Sigmoid colon (tissue), 7 donors: ENCODE data around the gene APOBEC3B. TPM values are rescaled to one million over a fixed set of nuclear protein-coding genes. Genes with fewer than 3 reads are reported as not detected.
"Not testable (repeated sequence)": the region's sequence is repeated elsewhere in the genome, so short reads cannot be mapped to it uniquely, and the experiment has no call there.

ENCODE experiments used
- DNase-seq: peaks from one replicate; pipeline ENCODE4 v3.0.0-alpha.2; 2019
- H3K27ac ChIP-seq, 4 donors: fragments of 200-600 bp; sonication (generic); one replicate each; pipeline ENCODE4 v1.5.1; 2016 to 2019; ENCODE audit warnings: mild to moderate bottlenecking in 1 of 4
- H3K27me3 ChIP-seq, 3 donors: fragments of 200-600 bp; sonication (generic); one replicate each; pipeline ENCODE4 v1.5.1; 2019; ENCODE audit warnings: mild to moderate bottlenecking in 1 of 3
- H3K36me3 ChIP-seq, 4 donors: fragments of 200-600 bp; sonication (generic); one replicate each; pipeline ENCODE4 v1.5.1; 2016 to 2019
- H3K4me1 ChIP-seq, 4 donors: fragments of 200-600 bp; sonication (generic); one replicate each; pipeline ENCODE4 v1.5.1; 2017 to 2019
- H3K4me3 ChIP-seq, 4 donors: fragments of 200-600 bp; sonication (generic); one replicate each; pipeline ENCODE4 v1.5.1; 2017 to 2019; ENCODE audit warnings: mild to moderate bottlenecking in 2 of 4, moderate library complexity in 1 of 4
- H3K9me3 ChIP-seq, 4 donors: fragments of 200-600 bp in 3 of 4; sonication (generic) in 3 of 4; one replicate each; pipeline versions ENCODE4 v1.5.1 to v1.6.1; 2013 to 2019
- EP300 ChIP-seq, 4 donors: sonication (generic); formaldehyde crosslinking; IDR thresholded peaks; one replicate each; pipeline ENCODE4 v1.6.1; 2017; ENCODE audit warnings: antibody characterized with exemption in 4 of 4
- POLR2A ChIP-seq, 2 donors: fragments of 450-650 bp; IDR thresholded peaks; one replicate each; pipeline ENCODE4 v1.6.1; 2016; ENCODE audit warnings: antibody characterized with exemption in 2 of 2, mild to moderate bottlenecking in 2 of 2, moderate library complexity in 2 of 2
- POLR2AphosphoS5 ChIP-seq, 4 donors: sonication (generic); formaldehyde crosslinking; IDR thresholded peaks; one replicate each; pipeline ENCODE4 v1.6.1; 2017; ENCODE audit warnings: antibody characterized with exemption in 4 of 4
- WGBS, 2 donors: extraction: QIAGEN DNeasy Blood & Tissue Kit; methylation state at CpG; one replicate each; pipeline ENCODE4 v1.1.7; 2013; 5-methylcytosine and 5-hydroxymethylcytosine counted together
- intact Hi-C: fragments of 100-400 bp; cut with DNase I; formaldehyde crosslinking; loops from one replicate; pipeline ENCODE4 v1.15.1; 2023
- polyA plus RNA-seq, 3 donors: library from polyadenylated mRNA; stranded (reverse); fragments of 200-250 nt; gene quantifications; one replicate each; pipeline ENCODE4 v1.2.3, GENCODE V29; 2013
- total RNA-seq, 4 donors: library from RNA; depleted of rRNA; stranded (reverse); fragments of >200 nt; gene quantifications; one replicate each; pipeline ENCODE4 v1.1.0, GENCODE V29; 2016
- TF ChIP-seq, protein P1 (sequence below), 4 experiments: fragments of 450-650 bp in 3 of 4; fragments of 200-600 bp in 1 of 4; IDR thresholded peaks; one replicate each; pipeline ENCODE4 v1.5.1; 2016 to 2019; ENCODE audit warnings: antibody characterized with exemption in 4 of 4, mild to moderate bottlenecking in 3 of 4, moderate library complexity in 2 of 4
- donor health status: healthy with polysubstance abuse.
- donor health status: Bipolar disorder and iron deficiency.
- donor health status: healthy.

The APOBEC3B gene
- total and polyA plus RNA-seq, 7 donors: 0.71 to 81.6 (median 13.5) TPM; not detected in 2

DNA sequence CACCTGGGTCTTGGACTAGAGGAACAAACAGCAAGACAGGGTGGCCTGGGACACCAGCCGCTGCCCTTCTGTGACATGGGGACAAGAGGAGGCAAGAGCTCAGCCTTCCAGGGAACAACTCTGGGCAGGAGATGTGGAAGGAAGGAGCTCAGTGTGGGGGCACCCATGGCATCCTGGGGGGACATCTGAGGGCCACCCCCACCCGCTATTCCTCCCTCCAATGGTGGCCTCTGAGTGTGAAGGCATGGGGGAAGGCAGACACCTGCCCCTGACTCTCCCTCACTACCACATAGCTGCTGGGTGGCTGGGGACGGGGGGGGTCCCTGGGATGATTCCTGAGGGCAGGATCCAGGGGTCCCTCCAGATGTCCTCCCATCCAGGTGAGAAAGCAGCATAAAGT lies 4.5 kb downstream of the APOBEC3B start:
- DNase-seq: no peak
- no peak overlapping the region for H3K27ac ChIP-seq
- intact Hi-C loops: no loop called here
- H3K27me3 ChIP-seq: no peaks in the 10 kb centered on the region
- no peak overlapping the region for H3K4me3 ChIP-seq
- H3K36me3 ChIP-seq: no peaks in the 10 kb centered on the region
- peaks cover 0 to 10% (median 2%) of the 10 kb centered on the region in 4 donors for H3K4me1 ChIP-seq
- 98 to 99% methylated on average over 3 of the region's 3 CpGs for WGBS, 2 donors
- no peak for TF ChIP-seq EP300 (IDR thresholded peaks at IDR 0.05)
- no peak for TF ChIP-seq POLR2AphosphoS5 (IDR thresholded peaks at IDR 0.05)
- TF ChIP-seq POLR2A (IDR thresholded peaks at IDR 0.05): no peak
- TF ChIP-seq, protein P1, sequence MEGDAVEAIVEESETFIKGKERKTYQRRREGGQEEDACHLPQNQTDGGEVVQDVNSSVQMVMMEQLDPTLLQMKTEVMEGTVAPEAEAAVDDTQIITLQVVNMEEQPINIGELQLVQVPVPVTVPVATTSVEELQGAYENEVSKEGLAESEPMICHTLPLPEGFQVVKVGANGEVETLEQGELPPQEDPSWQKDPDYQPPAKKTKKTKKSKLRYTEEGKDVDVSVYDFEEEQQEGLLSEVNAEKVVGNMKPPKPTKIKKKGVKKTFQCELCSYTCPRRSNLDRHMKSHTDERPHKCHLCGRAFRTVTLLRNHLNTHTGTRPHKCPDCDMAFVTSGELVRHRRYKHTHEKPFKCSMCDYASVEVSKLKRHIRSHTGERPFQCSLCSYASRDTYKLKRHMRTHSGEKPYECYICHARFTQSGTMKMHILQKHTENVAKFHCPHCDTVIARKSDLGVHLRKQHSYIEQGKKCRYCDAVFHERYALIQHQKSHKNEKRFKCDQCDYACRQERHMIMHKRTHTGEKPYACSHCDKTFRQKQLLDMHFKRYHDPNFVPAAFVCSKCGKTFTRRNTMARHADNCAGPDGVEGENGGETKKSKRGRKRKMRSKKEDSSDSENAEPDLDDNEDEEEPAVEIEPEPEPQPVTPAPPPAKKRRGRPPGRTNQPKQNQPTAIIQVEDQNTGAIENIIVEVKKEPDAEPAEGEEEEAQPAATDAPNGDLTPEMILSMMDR (IDR thresholded peaks at IDR 0.05): no peak
- H3K9me3 ChIP-seq: no peaks in the 10 kb centered on the region

DNA sequence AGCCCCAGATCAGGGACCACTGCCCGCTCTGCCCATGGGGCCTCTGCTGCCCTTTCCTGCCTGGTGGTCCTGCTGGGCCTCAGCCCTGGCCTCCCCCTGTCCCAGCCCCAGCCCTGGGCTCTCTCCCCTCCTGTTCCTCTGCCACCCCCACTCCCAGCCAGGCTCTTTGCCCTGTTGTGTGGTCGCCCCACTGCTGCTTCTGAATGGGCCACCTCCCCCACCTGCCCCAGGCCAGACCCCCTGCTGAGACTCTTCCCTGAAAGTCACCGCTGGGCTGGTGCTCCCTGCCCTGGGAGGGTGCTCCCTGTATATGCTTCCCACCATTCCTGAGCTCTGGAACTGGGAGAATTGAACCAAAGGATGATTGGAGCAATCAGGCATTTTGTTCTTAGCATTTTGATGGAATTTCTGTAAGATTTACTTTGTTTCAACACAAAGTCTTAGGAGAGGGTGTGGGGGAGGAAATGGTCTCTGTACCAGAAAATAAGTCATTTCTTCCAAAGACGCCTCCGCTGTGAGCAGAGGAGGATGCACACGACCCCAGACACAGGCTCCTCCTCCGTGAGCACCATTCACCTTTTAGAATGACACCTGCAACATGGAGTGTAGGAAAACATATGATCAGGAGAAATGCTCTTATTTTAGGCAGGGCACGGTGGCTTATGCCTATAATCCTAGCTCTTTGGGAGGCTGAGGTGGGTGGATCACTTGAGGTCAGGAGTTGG lies 5.2 kb downstream of the APOBEC3B start:
- DNase-seq: no peak
- no peak overlapping the region for H3K4me3 ChIP-seq
- peaks cover 0 to 6% (median 2%) of the 10 kb centered on the region in 4 donors for H3K4me1 ChIP-seq
- H3K27ac ChIP-seq: no peak overlapping the region
- H3K27me3 ChIP-seq: no peaks in the 10 kb centered on the region
- H3K36me3 ChIP-seq: no peaks in the 10 kb centered on the region
- intact Hi-C loops: no loop called here
- WGBS, 2 donors: 86 to 87% methylated on average over 8 of the region's 8 CpGs
- TF ChIP-seq, protein P1 (IDR thresholded peaks at IDR 0.05): no peak
- no peak for TF ChIP-seq POLR2A (IDR thresholded peaks at IDR 0.05)
- H3K9me3 ChIP-seq: no peaks in the 10 kb centered on the region

DNA sequence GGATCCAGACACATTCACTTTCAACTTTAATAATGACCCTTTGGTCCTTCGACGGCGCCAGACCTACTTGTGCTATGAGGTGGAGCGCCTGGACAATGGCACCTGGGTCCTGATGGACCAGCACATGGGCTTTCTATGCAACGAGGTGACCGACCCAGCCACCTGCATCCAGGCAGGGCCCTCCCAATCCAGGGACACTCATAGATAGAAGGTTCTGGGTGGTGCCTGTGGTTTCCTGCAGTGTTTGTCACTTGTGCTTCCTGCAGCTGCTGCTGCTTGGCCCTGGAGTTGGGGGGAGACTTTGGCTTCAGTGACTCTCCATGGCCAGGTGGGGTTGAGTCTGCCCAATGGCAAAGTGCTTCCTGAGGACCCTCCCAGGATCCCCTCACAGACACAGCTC lies 7.3 kb downstream of the APOBEC3B start:
- Histone ChIP-seq H3K27me3 (no peaks in the 10 kb centered on the region), H3K27ac (no peak overlapping the region), H3K9me3 (no peaks in the 10 kb centered on the region), H3K4me1 (no peaks in the 10 kb centered on the region), H3K4me3 (no peak overlapping the region), H3K36me3 (no peaks in the 10 kb centered on the region)
- intact Hi-C loops: no loop called here
- no peak for DNase-seq
- 81 to 90% methylated on average over 6 of the region's 6 CpGs for WGBS, 2 donors
- TF ChIP-seq, protein P1 (IDR thresholded peaks at IDR 0.05): no peak

DNA sequence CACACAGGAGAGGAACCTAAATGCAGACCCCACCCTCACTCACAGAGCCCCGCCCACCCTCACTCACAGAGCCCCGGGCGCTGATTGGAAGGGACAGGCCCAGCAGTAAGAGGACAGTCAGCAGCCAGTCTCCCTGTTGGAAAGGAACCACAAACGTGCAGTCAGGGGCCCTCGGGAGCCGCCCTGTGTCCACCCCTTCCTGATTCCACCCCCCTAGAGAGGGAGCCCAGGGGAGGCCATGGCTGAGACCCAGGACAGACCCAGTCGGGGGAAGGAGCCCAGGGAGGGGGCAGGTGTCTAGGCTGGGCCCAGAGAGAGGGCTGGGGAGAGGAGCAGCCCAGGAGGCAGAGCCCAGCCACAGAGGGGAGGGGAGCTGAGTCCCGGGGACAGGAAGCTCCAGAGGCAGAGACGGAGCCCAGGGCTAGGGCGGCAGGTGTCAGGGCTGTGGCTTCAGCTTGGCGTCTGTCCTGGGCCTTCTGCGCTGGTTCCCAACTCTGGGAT lies 10.8 kb downstream of the APOBEC3B start:
- H3K4me1 ChIP-seq, H3K36me3 ChIP-seq, DNase-seq, H3K27ac ChIP-seq, intact Hi-C loops, H3K4me3 ChIP-seq, H3K9me3 ChIP-seq: not testable (repeated sequence)
- WGBS, 2 donors: 22 to 34% methylated on average over 12 of the region's 12 CpGs
- H3K27me3 ChIP-seq: peaks cover 0 to 13% (median 0%) of the 10 kb centered on the region in 3 donors

DNA sequence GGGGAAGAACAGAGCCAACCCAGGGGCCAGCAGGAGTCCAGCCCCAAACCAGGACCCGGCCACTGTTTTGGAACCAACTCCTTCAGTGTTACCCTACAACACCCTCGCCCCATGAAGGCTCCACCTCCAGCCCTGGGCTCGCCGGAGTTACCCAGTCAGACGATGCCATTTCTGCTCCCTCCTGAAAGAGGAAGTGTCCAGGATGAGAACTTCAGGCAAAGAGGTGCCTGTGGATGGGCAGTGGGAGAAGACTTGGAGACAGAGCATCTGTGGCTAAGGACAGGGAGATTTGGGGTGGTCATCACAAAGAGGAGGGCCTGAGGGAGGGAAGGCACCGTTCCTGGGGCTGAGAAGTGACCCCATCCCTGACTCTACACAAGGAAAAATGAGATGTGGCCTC lies 14.0 kb downstream of the APOBEC3B start:
- intact Hi-C loops: no loop called here
- no peaks in the 10 kb centered on the region for H3K4me1 ChIP-seq
- TF ChIP-seq, protein P1 (IDR thresholded peaks at IDR 0.05): no peak
- TF ChIP-seq POLR2A (IDR thresholded peaks at IDR 0.05): no peak
- no peak for TF ChIP-seq POLR2AphosphoS5 (IDR thresholded peaks at IDR 0.05)
- no peak for TF ChIP-seq EP300 (IDR thresholded peaks at IDR 0.05)
- no peaks in the 10 kb centered on the region for H3K36me3 ChIP-seq
- no peak overlapping the region for H3K4me3 ChIP-seq
- no peaks in the 10 kb centered on the region for H3K9me3 ChIP-seq
- 70 to 76% methylated on average over 6 of the region's 6 CpGs for WGBS, 2 donors
- H3K27me3 ChIP-seq: peaks cover 0 to 13% (median 0%) of the 10 kb centered on the region in 3 donors
- no peak for DNase-seq
- no peak overlapping the region for H3K27ac ChIP-seq
